ENCODE measurements around the gene GOLT1B.

Gene GOLT1B

DNA sequence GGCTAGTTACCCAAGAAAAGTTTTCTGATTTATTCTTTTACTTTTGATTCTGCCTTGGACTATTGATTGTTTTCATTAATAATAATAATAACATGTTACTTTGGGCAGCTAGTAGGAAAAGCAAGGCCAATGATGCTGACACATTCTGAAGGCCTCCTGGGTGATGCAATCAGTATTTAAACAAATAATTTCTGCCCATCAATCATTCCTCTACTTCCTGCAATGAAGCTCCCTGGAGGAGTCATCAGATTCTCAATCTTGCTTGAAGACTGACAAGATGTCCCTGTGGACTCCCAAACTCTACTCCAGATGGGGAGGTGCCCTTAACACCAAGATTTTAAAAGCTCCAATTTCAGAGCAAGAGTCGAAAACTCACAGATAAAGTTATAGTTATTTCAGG lies 24.5 kb downstream of the GOLT1B start, which contains the start of gene SPX:
Gene SPX (plus strand): TSS at position 244 of the 400 bp plus-strand sequence. CDS start 177 bp downstream, outside the sequence.
- no peak for DNase-seq

GRCh38 chr12:21526721-21527345 lies 25.2 kb downstream of the GOLT1B start:
- DNase-seq = no peak

GRCh38 chr12:21527451-21528180 lies 26.0 kb downstream of the GOLT1B start:
- DNase-seq = peak; percentile 83

DNA sequence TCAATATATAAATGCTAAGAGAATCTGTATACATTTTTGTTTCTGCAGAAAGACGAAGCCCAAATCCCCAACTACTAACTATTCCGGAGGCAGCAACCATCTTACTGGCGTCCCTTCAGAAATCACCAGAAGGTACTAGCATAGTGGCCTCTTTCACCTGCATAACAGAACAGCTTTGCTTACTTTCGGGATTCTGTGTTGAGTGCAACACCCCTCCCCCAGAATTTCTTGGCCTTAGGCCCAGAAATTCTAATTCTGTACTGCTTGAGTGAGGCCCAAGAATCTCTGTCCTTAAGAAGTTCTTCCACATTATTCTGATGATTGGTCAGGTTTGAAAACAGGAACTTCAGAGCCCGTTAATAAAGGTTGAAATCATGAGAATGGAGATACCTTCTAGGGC lies 27.4 kb downstream of the GOLT1B start:
- DNase-seq = no peak

- DNase-seq = no peak
Observed at GRCh38 chr12:21529456-21529855, 27.9 kb downstream of the GOLT1B start.

GRCh38 chr12:21538061-21538653 lies 36.6 kb downstream of the GOLT1B start:
- DNase-seq = no peak

DNA sequence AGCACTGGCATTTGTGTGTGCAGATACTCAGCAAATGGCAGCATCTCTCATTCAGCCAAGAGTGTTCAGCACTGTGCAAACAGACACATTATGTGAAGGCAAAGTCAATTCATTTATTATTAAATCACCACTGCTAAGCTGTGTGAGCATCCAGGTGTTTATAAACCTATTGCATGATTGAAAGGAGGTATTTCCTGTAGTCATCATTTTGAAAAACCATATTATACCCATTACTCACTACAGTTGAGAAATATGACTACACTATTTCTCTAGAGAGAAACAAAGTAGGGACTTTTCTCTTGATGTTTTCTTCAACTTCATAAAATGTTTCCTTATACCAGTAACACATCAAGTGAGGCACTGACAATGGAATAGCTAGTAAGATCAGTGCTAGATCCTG lies 38.2 kb downstream of the GOLT1B start:
- no peak for DNase-seq

DNA sequence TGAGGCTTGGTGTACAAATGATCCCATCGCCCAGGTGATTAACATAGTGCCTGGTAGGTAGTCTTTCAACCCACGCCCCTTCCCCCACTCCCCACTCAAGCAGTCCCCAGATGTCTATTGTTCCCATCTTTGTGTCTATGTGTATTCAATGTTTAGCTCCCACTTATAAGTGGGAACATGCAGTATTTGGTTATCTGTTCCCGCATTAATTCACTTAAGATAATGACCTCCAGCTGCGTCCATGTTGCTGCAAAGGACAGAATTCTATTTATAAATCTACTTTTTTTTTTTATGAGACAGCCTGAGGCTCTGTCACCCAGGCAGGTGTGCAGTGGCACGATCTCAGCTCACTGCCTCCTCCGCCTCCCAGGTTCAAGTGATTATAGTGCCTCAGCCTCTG lies 40.2 kb downstream of the GOLT1B start:
- no peak for DNase-seq

GRCh38 chr12:21542403-21542802 lies 40.8 kb downstream of the GOLT1B start:
- DNase-seq = no peak

DNA sequence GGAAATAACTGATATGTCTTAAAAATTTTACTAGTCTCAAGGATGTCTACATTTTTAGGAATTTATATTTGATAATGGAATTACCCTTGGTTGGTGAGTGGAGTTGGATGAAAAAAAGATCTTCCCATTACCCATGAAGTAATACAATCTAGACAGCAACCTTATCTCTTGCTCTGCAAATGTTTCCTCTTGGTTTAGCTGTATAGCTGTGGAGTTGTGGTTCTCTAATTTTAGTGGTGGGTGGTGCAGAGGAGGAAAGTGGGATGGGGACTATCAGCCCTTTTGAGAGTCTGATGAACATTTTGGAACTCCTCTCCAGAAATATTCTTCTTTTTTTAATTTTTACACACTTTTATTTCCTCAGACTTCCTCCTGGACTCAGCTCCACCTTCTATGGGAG lies 41.6 kb downstream of the GOLT1B start:
- no peak for DNase-seq

DNA sequence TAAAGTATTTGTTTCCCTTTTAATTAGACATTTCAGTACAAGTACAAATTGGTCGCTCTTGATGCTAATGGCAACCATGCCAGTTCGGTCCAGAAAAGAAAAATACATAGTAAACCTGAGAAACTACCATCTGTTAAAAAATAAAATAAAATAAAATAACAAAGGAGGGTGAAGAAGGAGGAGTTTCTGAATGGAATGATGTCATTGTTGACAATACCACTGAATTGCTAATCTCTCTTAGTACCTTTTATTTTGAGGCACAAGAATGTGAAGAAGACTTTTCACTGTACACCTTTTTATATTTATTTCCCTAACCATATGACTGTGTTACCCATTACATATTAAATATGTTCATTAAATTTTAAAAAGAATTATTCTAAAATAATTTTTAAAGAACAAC lies 44.0 kb downstream of the GOLT1B start:
- DNase-seq = no peak

DNA sequence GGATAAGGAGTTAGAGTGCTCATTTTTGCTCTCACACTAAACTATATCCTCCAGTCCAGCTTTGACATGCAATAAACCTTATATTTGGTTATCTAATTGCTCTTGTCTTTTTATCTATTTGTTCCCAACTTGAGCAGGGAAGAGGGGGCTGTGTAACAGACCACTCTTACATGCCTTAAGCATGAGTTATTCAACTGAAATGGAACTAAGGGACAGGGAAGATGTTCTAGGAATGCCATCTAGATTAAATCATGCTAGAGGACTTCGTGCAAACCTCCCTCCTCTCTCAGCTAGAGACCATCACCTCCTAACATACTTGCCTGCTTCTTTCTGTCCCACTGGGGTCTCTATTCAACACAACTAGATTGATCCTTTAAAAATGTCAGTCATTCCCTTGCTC lies 45.1 kb downstream of the GOLT1B start:
- DNase-seq = no peak

GRCh38 chr12:21547437-21547836 lies 45.8 kb downstream of the GOLT1B start:
- DNase-seq = no peak

GRCh38 chr12:21551841-21552465 lies 50.4 kb downstream of the GOLT1B start:
- DNase-seq = no peak

- DNase-seq = no peak
Observed at GRCh38 chr12:21552635-21553328, 51.2 kb downstream of the GOLT1B start.

GRCh38 chr12:21553329-21553675 lies 51.7 kb downstream of the GOLT1B start:
- no peak for DNase-seq

DNA sequence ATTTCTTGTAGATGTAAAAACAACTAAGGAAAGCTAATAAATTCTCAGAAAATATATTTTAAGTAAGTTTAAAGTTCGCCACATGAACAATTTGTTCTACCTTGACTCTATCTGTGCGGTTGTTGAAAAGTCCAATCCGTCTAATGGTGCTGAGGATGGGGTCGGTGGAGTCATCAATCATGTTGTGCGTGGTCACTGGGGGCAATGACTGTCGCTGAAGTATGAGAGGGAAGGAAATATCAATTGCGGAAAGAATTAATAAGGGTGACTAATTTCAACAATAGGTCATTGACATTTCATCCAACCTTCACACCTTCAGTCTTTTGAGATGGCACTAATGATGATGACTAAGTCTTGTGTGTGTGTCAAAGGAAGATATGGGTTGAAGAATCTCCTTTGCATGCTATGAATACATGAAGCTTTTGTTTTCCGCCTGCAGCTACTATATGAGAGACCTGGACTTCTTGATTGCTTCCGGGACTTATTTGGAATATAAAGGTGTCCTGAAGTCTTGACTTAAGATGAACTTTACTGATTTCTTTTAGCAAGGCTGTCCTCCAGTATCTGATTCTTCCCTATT lies 56.6 kb downstream of the GOLT1B start:
- DNase-seq = no peak

- DNase-seq = no peak
Observed at GRCh38 chr12:21559855-21560569, 58.4 kb downstream of the GOLT1B start.

GRCh38 chr12:21561158-21561557 lies 59.6 kb downstream of the GOLT1B start:
- DNase-seq = no peak

DNA sequence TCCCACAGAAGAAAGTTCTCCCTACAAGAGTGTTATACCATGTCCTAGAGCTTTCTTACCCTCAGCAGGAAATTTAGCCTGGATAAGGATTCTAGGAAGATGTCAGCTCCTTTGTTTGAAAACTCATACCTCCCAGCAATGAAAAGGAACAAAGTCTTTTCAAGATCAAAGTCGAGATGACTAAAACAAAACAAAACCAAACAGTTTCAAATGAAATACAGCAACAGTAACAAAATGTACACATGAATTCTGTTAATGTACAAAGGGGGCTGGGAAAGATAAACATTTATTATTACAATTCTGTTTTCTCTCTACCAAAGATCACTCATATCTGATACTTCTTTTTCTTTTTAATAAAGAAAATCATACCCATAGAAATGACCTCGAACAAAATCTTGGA lies 61.3 kb downstream of the GOLT1B start:
- DNase-seq = no peak

DNA sequence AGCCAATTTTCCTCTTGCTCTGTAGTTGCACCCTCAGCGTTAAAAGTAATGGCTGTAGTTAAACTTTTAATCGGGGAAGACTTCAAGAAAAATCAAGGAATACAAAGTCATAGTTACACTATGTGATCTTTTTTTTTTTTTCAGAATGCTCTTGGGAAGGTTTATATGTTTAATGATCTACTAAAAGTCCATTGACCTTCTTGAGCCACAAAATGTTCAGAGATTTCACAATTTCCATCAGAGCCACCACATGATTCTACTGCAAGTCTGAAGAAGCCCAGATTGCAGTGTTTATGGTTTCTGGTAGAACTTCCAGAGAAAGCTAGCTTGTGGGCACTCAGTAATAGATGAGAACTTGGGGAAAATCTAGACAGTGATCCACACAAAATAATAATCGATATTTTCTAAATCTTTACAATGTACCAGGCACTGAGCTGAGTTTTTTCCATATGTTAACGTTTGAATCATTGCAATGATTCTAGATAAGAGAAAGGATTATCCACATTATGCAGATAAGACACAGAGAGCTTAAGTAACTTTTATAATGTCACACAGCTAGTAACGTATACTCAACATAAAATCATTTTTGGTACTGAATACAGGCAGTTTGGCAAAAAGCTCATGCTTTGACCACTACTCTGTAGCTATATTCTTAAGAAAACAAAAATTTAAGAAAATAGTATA lies 64.8 kb downstream of the GOLT1B start:
- no peak for DNase-seq
